Activated CD4-positive, alpha-beta T cell treated with anti-CD3 and anti-CD28 coated beads, Interleukin-2, Interleukin-4, amounts not matched to agents 100 ng/mL and 50 ng/mL, durations not matched to agents 16 hours and 8 hours (primary cell): ENCODE results near the gene ACSS1.

Source experiments
- DNase-seq: peaks from one replicate; pipeline ENCODE4 v3.0.0-alpha.2; 2020; ENCODE audit warnings: low spot score

The ACSS1 gene

DNA sequence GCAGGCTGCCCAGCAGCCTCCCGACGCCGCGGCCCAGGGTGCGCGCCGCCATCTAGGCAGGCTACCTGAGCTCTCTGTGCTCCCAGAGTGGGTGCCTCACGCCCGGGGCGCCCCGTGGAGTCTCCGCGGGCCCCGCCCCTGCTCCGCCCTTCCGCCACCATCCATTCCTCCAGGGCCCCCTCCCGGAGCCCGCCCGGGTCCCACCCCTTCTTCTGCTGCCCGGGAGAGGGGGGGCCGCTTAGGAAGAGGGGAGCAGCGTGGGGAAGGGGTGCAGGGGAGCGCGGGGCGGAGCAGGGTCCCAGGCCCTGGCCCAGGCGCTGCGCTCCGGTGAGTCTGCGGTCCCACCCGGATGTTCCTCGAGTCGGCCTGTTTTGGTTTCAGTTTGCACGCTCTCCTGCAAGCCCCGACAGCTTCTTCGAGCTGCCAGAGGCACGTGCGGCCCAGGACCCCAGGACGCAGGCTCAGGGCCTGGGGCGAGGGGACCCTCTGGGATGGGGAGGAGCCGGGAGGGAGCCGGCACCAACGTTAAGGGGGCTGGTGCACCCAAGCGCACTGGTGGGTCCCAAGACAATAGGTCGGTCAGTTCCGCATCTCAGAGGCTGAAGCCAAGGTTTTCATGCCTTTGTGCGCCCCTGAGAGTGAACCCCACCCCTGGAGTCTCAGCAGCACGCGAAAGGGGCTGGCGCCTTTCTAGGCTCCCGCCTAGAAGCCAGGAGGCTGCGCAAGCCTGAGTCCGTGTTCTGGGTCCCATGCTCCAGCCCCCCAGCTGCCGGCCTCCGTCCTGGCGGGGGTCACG is at the start of gene ACSS1:
Gene ACSS1 (minus strand): TSS at position 89 of the 796 bp plus-strand sequence. CDS start 37 bp downstream, at position 52.
- DNase-seq = peak; percentile 74

DNA sequence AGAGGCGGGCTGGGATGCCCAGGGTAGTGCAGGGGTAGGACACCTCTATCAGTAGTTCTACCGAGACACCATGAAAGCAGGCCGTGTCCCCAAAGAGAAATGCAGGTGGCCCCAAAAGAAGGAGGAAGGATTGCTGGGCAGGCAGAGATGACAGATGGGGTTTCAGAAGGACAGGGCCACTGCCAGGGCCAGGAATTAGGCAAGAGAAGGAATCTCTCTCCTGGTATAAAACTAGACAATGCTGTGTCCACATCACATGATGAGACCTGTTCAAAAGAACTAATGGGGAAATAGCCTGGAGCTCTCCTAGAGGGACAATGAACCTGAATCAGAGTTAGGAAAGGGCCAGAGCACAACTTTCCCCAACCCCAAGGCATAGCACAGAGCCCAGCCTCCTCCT is 45.6 kb upstream of the ACSS1 start:
- DNase-seq = no peak

DNA sequence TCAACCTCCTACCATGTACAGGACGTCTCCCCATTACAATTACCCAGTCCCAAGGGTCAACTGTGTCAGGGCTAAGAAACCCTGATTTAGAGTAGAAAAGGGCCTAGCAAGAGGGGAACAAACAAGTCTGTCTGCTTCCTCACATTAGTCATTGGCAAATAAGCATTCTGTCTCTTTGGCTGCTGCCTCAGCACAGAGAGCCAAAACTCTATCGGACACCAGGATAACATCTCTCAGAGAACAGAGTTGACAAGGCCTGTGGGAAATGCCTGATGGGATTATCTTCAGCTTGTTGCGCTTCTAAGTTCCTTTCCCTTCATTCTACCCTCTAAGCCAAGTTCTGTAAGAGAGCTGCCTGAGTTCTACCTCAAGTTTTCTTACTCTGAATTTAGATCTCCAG is 43.0 kb upstream of the ACSS1 start:
- no peak for DNase-seq

GRCh38 chr20:25099601-25100140 is 41.7 kb upstream of the ACSS1 start:
- no peak for DNase-seq

DNA sequence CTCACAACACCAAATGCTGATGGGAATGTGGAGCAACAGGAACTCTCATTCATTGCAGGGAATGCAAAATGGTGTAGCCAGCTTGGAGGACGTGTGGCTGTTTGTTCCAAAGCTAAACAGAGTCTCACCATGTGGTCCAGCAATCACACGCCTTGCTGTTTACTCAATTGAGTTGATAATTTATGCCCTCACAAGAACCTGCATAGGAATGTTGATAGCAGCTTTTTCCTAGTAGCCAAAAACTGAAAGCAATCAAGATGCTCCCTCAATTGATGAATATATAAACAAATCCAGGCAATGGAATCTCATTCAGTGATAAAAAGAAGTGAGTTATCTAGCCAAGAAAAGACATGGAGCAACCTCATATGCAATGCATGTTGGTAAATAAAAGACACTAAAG is 39.6 kb upstream of the ACSS1 start:
- no peak for DNase-seq

DNA sequence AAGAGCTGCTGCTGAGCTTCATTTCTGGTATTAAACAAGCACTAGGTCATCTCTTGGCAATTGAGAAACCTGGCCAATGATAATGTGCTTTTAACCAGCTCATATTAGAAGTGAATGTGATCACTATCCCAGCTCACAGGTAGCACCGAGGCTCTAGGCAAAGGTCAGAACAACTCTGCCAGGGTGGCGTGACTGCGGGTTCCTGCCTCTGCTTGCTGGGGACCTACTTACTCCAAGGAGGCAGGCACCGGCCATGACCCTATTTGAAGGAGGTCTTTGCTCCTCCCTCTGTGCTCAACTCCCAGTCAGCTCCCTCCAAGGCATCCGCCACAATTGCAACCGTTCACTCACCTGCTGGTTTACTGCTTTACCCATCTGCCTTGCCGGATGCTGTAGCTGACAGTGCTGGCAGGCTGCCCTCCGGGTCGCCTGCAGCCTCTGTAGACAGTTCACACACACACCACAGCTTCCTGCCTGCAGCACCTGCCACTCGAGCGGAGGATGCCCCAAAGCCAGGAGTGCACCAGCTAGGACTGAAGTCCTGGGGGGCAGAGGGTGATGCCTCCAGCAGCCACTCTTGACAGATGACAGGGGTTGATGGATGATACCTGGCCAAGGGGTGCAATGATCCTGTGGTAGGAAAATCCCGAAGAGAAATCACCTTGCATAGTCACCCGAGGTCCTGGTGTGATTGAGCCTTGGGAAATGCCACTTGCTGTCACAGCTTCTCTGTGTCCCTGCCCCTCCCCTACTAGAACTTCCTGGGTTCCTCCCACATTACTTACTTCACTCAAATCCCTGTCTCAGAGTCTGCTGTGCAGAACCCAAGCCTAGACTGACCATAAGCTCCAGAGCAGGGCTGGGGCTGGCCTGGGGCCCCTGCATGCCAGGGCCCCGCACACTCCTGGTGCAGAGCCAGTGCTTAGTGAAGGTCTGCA is 32.8 kb upstream of the ACSS1 start:
- DNase-seq = peak; percentile 73

- DNase-seq = no peak
Measured at GRCh38 chr20:25089662-25090061, 31.7 kb upstream of the ACSS1 start.

- no peak for DNase-seq
Measured at GRCh38 chr20:25089096-25089495, 31.2 kb upstream of the ACSS1 start.

DNA sequence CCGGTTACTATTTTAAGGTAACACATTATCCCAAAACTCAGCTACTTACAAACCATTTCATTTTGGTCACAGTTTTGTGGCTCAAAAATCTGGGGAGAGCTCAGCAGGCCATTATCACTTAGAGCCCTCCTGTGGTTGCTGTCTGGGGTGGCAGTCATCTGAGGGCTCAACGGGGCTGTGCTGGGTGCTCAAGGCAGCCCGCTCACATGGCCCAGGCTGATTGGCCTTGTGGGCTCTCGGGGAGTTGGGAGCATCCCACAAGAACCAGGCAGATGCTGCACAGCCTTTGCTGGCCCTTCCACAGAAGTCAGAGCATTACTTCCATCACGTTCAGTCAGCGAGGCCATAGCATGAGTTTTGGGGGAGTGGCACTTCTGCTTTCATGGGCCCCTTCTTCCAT is 30.3 kb upstream of the ACSS1 start:
- no peak for DNase-seq

GRCh38 chr20:25087186-25087929 is 29.4 kb upstream of the ACSS1 start:
- no peak for DNase-seq

DNA sequence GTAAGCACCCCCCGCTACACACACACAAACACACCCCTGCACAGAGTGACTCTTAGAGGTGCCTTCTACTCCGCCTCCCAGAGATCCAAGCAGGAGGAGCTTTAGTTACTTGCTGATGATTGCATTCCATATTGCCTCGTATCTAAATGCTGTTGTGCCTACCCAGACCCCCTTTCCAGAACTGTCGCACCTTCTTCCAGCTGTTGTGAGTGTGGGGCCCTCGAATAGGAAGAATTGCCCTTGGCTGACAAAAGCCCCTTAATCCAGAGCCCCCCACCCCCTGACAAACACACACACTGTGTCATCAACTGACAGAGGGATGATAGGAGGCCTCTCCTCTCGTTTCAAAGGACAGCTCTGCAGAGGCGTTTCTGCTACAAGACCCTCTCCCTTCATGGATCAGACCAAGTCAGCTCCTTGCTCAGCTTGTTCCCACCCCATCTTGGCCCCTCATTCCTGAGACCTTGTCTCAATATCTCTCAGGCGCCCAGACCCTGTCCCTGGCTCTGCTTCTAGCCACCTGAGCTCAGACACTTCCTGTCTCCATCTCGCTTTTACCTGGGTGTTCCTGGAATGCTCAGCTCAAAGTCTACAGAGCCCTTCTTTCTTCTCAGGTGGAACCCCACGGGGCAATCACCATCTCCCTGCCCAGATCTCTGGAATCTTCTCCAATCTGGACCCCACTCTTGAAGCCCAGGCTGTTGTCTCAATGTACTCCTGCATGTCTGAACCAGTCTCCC is 28.0 kb upstream of the ACSS1 start:
- DNase-seq = no peak

DNA sequence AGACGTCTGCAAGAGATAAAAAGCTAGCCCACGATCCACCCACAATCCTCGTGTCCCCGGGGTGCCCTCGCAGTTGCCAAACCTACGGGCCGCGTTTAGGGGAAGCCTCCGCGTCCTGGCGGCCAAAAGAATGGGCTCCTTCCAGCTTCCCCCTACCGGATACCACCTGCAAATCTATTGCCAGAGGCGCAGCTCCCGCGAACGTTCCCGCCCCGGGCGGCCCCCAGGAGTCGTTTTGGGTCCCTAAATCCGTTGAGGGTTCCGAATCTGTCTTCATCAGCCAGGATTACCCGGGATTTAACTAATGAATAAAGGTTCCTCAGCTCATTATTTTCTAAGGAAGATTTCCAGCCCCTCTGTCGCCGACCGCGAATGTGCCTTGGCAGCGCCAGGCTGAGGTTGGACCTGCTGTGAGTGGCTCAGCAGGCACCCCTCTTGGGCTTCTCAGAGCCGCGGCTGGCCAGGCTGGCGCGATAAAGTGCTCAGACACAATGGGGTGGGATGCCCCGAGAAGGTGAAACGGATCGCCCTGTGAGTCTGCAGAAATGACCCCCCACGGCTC is 26.8 kb upstream of the ACSS1 start:
- no peak for DNase-seq

DNA sequence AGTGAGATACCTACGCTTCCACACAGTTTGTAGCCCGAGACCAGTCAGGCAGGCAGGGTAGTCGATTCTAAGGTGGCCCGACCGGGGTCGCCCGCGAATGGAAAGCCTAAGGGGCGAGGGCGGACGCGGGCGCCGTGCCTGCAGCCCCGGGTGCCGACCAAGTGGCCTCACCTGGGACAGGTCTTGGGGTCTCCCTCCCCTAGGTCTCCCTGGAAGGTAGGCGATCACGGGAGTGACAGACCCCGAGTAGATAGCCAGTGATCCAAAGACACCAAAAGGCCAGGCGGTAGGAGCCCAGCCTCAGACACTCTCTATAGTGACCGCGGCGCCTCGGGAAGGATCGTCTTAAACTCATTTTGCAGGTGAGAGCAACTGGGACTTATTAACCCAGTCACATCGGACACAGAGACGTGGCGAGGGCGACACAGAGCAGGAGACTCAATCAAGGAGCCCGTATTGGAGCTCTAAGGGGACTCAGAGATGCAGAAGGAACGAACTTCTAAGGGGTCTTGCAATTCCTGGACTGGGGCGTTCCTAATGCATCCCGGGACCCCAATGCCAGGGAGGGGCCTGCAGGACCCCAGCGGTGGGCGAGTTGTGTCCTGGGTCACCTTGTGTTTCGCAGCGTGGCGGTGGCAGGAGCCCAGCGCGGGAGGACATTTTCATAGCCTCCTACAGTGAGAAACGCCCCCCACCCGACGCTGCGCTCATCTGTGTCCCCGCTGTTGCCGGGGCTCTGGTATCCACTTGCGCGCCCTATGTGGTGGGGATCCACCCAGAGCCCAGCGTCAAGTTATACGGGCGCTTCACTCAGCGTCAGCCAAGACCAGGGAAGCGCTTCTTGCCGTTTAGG is 26.1 kb upstream of the ACSS1 start:
- DNase-seq = no peak

GRCh38 chr20:25083141-25083772 is 25.3 kb upstream of the ACSS1 start:
- no peak for DNase-seq

GRCh38 chr20:25082498-25082873 is 24.5 kb upstream of the ACSS1 start:
- DNase-seq = no peak

GRCh38 chr20:25081730-25082497 is 24.0 kb upstream of the ACSS1 start, which contains the start of gene VSX1:
Gene VSX1 (minus strand): TSS chr20:25082141. CDS start chr20:25082096, 45 bp downstream.
- DNase-seq = no peak

DNA sequence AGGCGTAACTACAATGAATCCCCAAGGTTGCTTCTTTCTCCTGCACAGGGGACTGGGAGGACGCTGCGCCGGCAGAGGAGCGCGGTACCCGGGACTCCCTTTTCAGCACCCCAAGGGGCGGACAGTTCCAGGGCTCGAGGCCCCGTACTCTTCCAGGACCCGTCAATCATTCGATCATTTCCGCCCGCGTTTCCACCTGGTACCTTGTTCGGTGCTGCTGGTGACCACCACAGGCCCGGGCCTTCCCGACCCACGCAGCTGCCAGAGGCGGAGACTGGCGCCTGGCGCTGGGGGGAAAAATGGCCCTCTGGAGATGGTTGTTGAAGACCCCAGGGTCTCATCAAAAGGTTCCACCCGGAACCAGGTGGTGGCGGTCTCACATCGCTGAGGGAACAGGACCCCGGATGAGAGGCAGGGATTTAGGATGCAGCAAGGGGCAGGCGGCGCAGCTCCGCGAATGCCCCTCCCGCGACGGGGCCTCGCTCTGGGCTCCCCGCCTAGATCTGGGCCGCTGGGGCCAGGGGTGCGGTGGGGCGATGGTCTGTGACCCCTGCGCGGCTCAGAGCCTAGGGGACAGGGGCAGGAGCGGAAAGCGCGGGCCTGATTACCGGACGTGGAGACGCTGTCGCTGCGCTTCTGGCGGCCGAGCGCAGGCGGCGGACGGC is 23.3 kb upstream of the ACSS1 start:
- DNase-seq = no peak

- no peak for DNase-seq
Measured at GRCh38 chr20:25079171-25079570, 21.2 kb upstream of the ACSS1 start.
